GM19395 (cell line): ENCODE data around the gene ATF6B.
"Not testable (repeated sequence)": the region's sequence is repeated elsewhere in the genome, so short reads cannot be mapped to it uniquely, and the experiment has no call there.

ENCODE experiments used
- ATAC-seq: cut with Tn5 transposase; IDR thresholded peaks from one replicate; pipeline ENCODE4 v1.9.1; 2021; ENCODE audit warnings: mild to moderate bottlenecking, moderate library complexity; ENCODE audit not compliant: unreplicated experiment

Gene ATF6B

GRCh38 chr6:32083812-32084768 is 44.0 kb downstream of the ATF6B start:
- ATAC-seq, result no peak

DNA sequence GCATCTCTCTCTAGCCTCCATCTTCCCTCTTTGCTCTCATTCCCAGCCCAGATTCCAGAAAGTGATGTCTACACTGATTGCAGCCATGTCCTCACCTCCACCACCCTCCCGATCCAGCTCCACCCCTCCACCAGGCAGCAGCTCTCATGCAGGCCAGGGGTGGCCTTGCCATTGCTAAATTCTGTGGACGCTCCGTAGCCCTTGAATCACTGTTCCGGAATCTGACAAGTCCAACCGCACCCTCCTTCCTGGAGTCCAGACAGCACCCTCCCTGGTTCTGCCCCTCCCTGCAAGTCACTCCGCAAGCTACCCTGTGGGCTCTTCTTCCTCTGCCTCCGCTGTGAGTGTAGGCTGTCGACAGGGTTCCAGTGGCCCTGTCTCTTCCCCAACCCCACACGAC is 45.1 kb downstream of the ATF6B start:
- ATAC-seq, result no peak

- no peak for ATAC-seq
These were observed 45.6 kb downstream of the ATF6B start for GRCh38 chr6:32082478-32082877.

DNA sequence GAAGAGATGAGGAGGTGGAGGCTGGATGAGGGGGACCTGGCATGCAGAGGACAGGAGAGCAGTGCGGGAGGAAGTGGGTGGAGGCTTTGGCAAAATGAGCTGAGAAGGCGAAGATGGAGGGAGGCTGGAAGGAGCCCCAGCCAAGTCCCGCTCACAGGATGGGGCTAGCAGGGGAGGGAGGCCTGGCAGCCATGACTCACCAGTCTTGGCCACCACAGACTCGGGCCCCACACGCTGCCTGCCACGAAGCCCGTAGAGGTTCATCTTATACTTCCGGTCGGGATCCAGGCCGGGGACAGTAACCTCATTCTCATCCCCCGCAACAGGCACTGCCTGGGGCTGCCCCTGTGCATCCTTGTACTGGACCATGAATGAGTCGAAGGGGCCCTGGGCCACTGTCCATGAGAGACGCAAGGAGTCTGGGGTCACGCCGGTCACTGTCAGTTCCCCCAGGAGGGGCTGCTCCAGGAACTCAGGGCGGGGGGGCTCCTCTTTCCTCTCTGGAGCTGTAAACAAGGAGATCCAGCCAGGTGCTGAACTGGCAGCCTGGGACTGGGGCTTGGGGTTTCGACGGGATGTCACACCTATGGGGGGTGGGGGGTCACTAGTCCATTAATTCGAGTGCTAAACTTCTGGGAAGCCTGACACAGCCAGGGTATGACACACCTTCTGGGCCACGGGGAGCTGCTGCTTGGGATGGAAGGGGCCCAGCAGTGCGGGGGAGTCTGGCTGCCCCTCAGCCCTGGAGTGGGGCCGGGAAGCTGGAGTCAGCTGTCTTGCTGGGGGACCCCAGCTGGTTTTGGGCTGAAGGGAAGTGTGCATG is 46.7 kb downstream of the ATF6B start:
- ATAC-seq, result no peak

DNA sequence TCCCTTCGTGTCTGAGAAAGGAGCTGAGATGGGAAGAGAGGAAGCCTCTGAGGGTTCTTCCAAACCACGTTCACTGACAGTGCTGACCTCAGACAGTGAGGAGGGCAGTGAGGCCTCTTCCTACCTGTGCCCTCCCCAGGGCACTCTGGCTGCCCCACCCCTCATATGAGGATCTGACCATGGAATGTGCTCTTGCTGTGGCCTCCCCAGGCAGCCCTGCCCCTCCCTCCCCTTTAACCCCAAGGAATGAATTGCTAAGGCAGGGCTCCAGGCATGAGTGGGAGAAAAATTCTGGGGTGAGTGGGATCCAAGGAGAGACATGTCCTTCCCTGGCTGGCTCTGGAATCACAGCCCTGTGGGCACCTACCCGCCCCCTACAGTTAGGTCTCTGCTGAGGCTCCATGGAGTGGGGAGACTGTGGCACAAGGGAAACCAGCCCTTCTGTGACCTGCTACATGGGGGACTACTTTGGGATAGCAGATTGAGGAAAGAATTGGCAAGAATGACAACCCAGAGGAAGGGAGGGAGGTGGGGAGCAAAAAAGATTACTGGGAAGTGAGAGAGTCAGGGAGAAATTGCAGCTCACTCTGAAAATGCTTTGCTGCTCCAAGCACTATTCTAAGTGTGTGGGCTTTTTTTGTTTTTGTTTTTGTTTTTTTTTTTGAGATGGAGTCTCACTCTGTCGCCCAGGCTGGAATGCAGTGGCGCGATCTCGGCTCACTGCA is 48.3 kb downstream of the ATF6B start:
- no peak for ATAC-seq

DNA sequence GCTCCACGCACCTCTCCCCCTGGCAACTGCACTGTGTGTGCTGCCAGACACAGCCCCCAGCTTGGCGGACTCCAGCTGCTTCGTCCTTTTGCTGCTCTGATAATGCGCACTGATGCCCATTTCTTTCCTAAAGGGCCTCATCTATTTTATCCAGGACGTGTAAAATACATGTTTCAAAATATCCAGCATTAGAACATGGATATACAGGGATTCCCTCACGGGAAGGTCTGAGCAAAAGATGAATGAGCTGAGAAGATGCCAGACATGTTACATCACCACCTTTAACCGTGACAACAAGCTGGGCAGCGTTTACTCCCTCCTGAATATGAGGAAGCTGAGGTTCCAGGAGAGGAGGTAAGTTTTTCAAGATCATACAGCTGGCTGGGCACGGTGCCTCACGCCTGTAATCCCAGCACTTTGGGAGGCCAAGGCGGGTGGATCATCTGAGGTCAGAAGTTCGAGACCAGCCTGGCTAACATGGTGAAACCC is 51.7 kb downstream of the ATF6B start:
- no peak for ATAC-seq

DNA sequence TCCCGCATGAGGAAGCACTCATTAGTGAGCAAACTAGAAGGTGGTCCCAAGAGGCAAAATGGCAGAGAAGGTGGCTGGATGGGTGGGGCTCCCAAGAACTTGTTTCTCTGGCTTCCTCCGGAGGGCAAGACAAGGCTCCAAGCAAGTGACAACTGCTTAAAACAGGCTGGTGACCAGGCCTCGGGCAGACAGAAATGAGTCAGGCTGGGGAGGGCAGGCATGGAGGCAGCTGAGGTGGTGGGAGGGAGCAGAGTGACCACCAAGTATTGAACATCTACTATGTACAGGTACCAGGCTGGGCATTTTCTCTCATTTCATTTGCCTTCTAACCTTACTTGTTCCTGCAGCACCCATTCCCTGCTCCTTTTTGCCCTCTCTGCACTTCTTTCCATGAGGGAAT is 52.3 kb downstream of the ATF6B start:
- ATAC-seq, result no peak

GRCh38 chr6:32074996-32075532 is 53.0 kb downstream of the ATF6B start:
- ATAC-seq, result no peak

DNA sequence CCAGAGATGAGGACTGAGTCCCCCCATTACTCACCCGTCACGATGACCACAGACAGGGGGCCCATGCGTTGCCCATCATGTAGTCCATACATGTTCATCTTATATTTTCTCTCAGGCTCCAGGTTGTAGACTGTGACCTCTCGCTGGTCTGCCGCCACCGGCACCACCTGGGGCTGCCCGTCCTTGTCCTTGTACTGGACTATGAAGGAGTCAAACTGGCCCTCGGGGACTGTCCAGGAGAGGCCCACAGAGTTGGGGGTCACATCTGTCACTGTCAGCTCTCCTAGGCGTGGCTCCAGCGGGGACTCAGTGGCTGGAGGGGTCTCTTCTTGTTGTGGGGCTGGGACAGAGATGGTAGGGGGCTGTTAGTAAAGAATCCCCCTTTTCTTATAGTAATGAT is 54.4 kb downstream of the ATF6B start:
- ATAC-seq, result no peak

DNA sequence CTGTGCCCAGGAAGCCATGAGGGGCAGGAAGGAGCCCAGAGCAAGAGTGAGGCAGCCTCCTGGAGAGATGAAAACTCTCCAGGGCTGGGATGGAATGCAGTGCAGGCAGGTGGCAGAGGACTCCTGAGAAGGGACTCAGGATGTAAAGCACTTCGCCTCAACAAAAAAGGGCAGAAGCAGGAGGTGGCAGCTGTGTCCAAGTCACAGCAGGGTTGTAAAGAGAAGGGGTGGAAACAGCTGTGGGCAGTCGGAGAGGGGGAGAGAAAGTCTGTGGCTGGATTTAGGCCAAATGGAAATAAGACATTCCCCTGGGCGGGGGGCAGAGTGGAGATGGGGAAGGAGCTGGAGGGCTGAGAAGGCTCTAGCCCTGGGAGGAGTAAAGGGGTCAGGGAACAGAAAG is 54.9 kb downstream of the ATF6B start:
- no peak for ATAC-seq

- ATAC-seq, result no peak
These were observed 57.1 kb downstream of the ATF6B start for GRCh38 chr6:32070814-32071543.

DNA sequence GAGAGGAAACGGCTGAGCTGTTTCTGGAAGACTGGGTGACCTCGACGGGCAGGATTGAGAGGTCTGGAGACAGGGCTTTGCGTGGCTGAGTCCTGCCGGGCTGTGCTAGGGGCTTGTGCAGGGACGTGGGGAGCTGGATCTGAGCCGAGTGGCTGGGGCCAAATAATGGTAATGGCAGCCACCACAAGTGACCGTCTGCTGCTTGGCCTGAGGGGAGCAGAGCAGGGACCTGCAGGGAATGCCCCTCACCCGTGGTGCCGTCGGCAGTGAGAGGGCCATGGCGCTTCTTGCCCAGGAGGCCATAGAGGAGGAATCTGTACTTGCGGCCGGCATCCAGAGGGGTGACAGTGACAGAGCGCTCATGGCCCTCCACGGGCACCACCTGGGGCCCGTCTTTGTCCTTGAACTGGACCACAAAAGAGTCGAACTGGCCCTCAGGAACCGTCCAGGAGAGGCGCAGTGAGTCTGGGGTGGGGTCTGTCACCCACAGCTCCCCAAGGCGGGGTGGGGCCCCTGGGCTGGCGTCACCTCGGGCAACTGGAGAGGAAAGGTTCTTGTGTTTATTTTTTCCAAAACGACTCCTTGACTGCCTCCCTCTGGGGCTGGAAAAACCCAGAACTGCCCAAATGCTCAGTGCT is 58.0 kb downstream of the ATF6B start:
- no peak for ATAC-seq

- ATAC-seq, result no peak
These were observed 58.6 kb downstream of the ATF6B start for GRCh38 chr6:32069460-32069859.

GRCh38 chr6:32068867-32069266 is 59.2 kb downstream of the ATF6B start:
- ATAC-seq, result no peak

- not testable (repeated sequence) for ATAC-seq
These were observed 59.7 kb downstream of the ATF6B start for GRCh38 chr6:32068315-32068714.

DNA sequence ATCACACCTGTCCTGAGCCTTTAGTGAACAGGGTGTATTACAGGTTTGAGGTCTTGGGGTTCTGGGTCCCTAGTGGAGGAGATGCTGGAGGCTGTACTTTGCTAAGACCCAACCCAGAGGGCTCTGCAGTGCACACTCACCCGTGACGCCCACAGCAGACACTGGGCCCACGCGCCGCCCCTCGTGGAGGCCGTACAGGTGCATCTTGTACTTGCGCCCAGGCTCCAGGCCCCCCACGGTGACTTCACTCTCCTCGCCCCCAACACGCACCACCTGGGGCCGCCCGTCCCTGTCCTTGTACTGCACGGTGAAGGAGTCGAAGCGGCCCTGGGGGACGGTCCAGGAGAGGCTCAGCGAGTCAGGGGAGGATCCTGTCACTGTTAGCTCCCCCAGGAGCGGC is 60.5 kb downstream of the ATF6B start:
- ATAC-seq, result not testable (repeated sequence)
